ENCODE results near the gene MIS18A.

Gene MIS18A

GRCh38 chr21:32256251-32256650 lies 22.6 kb downstream of the MIS18A start:
- no peak for DNase-seq

DNA sequence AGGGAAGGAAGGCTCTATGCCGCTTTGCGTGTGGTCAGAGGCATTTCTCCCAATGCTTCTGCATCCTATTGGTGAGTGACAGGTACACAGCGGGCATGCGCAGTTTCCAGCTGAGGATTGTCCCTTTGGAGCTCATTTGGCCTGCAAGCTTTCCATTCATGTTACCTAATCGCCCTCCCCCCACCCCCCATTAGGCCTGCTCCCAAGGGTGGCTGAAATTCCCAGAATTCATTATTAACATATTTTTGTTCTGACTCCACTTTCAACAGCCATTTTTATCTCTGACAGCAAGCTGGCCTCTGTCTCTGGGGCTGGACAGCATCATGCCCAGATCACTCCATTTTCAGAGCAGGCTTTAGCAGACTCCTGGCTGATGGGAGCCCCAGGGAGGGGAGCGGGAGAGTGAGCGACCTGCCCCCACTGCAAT lies 25.6 kb downstream of the MIS18A start:
- DNase-seq = no peak

DNA sequence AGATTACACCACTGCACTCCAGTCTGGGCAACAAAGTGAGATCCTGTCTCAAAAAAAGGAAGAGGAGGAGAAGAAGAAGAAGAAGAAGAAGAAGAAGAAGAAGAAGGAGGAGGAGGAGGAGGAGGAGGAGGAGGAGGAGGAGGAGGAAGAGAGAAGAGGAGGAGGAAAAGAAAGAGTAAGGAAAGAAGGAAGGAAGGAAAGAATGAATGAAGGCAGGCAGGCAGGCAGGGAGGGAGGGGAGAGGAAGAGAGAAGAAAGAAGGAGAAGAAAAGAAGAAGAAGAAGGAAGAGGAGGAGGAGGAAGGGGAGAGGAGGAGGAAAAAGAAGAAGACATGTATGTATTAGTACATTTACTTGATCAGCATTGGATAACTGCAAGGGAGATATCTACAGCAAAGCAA lies 26.7 kb downstream of the MIS18A start:
- DNase-seq = no peak

- DNase-seq = no peak
Measured at GRCh38 chr21:32249511-32250280, 29.2 kb downstream of the MIS18A start.

DNA sequence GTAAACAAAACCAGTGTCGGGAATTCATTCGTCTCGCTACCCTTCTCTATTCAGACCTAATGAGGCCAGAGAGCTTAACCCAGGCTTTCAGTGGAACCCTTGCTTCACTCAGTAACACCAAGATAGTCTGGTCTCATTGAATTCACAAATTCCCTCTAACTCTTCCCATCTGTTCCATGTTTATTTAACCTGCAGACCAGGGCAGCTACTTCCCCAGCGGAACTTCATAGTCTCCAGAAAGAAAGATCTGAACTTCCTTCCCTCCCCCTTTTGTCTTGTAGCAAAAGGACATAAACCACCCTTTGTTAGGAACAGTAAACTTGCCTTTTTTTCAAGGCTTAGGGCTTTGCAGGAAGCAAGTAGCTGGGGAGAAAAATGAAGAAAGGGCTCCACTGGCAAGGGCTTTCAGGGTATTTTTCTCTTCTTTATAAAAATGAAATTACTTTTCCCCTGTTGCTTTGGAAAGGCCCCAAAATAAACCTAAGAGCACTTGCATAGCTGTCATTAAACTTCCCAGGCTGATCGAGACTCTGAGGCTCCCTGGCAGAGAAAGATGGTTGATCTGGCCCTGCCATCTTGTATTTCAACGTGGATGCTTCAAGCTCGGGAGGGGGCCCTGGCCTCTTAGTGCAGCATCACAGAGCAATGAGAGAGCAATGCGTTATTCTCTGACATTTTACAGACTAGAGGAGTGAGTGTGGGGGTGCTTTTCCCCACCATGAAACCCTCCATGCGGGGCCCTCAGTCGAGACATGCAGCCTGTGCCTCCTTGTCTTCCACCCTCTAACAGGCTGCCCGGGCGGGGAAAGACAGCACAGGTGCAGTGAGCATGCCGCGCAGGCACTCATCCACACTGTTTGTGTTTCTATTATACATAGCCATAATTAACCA lies 30.0 kb downstream of the MIS18A start:
- DNase-seq = peak; percentile 57

- no peak for DNase-seq
Measured at GRCh38 chr21:32246571-32247140, 32.2 kb downstream of the MIS18A start.

GRCh38 chr21:32245971-32246370 lies 32.9 kb downstream of the MIS18A start:
- DNase-seq = no peak

GRCh38 chr21:32240851-32241687 lies 37.8 kb downstream of the MIS18A start:
- DNase-seq = no peak

- no peak for DNase-seq
Measured at GRCh38 chr21:32239551-32239950, 39.3 kb downstream of the MIS18A start.

GRCh38 chr21:32238063-32238462 lies 40.8 kb downstream of the MIS18A start:
- DNase-seq = no peak

GRCh38 chr21:32237021-32237420 lies 41.8 kb downstream of the MIS18A start:
- DNase-seq = no peak

DNA sequence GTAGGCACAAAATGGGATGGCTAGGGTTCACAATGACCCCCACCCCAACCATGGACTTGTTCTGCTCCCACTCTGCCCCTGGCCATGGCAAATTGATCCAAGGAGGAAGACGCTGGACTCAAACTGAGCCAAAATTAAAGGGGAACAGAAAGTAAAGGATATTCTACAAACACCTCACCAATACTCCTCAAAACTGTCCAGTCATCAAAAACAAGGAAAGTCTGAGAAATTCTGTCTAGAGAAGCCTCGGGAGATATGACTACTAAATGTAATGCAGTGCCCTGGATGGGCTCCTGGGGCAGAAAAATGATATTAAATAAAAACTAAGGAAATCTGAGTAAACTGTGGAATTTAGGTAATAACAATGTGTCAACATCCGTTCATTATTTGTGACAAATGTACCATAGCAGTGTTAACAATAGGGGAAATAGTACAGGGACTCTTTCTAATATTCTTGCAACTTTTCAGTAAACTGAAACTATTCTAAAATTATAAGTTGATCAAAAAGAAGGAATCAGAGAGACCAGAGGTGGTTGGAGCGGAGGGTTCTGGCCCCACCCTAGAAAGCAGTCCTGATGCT lies 45.0 kb downstream of the MIS18A start:
- DNase-seq = no peak

DNA sequence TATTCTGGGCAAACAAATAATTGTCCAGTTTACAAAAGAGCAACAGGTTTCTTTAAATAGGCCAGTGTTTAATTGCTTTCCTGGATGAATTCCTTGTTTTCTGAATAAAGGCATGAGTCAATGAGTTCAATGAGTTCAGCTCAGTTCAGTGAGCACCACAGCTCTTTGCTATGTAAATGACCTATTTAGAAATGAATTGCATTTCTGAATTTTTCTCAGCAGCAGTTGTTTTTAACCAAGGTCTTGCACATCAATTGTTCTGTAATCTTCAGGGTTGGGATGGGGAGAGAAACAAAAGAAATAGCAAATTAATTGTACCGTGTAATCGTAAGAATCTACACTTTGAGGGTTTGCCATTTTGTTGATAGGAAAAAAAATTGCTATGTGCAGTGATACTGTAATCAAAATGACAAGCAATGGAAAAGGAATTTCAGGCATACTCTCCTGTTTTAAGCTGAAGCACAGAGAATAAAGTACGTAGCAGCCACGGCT lies 45.7 kb downstream of the MIS18A start:
- DNase-seq = no peak

GRCh38 chr21:32226444-32226843 lies 52.4 kb downstream of the MIS18A start:
- no peak for DNase-seq

Data from right kidney (tissue), 1 donor.